GM18873 (cell line): Measurements from ENCODE around the gene MOB1A.
"Not testable (repeated sequence)": the region's sequence is repeated elsewhere in the genome, so short reads cannot be mapped to it uniquely, and the experiment has no call there.

Experiments used
- ATAC-seq: cut with Tn5 transposase; IDR thresholded peaks from one replicate; pipeline ENCODE4 v1.9.1; 2021; ENCODE audit warnings: mild to moderate bottlenecking, moderate library complexity, moderate number of reproducible peaks; ENCODE audit not compliant: unreplicated experiment, low FRiP score

The MOB1A gene

GRCh38 chr2:74178211-74179062 lies at the start of gene MOB1A:
Gene MOB1A (minus strand): TSS chr2:74178879. CDS start chr2:74178674, 205 bp downstream.
- ATAC-seq, result peak; percentile 81

GRCh38 chr2:74227646-74228045 lies 49.0 kb upstream of the MOB1A start:
- no peak for ATAC-seq

- no peak for ATAC-seq
Observed at GRCh38 chr2:74226648-74227213, 48.1 kb upstream of the MOB1A start.

- ATAC-seq, result no peak
Observed at GRCh38 chr2:74225698-74226459, 47.2 kb upstream of the MOB1A start.

GRCh38 chr2:74223941-74224770 lies 45.5 kb upstream of the MOB1A start:
- ATAC-seq, result no peak

GRCh38 chr2:74222300-74222650 lies 43.6 kb upstream of the MOB1A start:
- no peak for ATAC-seq

GRCh38 chr2:74221604-74222299 lies 43.1 kb upstream of the MOB1A start:
- no peak for ATAC-seq

GRCh38 chr2:74221091-74221490 lies 42.4 kb upstream of the MOB1A start:
- ATAC-seq, result no peak

- no peak for ATAC-seq
Observed at GRCh38 chr2:74219846-74220486, 41.3 kb upstream of the MOB1A start.

- no peak for ATAC-seq
Observed at GRCh38 chr2:74216642-74217041, 38.0 kb upstream of the MOB1A start.

GRCh38 chr2:74215771-74216170 lies 37.1 kb upstream of the MOB1A start:
- not testable (repeated sequence) for ATAC-seq

GRCh38 chr2:74212702-74213410 lies 34.2 kb upstream of the MOB1A start:
- ATAC-seq, result no peak

GRCh38 chr2:74206180-74206688 lies 27.6 kb upstream of the MOB1A start:
- ATAC-seq, result peak; percentile 69

- ATAC-seq, result no peak
Observed at GRCh38 chr2:74205596-74205995, 26.9 kb upstream of the MOB1A start.

- no peak for ATAC-seq
Observed at GRCh38 chr2:74205113-74205512, 26.4 kb upstream of the MOB1A start.

GRCh38 chr2:74204436-74204835 lies 25.8 kb upstream of the MOB1A start:
- ATAC-seq, result no peak

GRCh38 chr2:74201596-74201995 lies 22.9 kb upstream of the MOB1A start:
- no peak for ATAC-seq

- no peak for ATAC-seq
Observed at GRCh38 chr2:74201196-74201595, 22.5 kb upstream of the MOB1A start.

GRCh38 chr2:74199871-74200305 lies 21.2 kb upstream of the MOB1A start:
- no peak for ATAC-seq
